Measurements from ENCODE around the gene INTS6L.
"Not testable (repeated sequence)": the region's sequence is repeated elsewhere in the genome, so short reads cannot be mapped to it uniquely, and the experiment has no call there.

The INTS6L gene

DNA sequence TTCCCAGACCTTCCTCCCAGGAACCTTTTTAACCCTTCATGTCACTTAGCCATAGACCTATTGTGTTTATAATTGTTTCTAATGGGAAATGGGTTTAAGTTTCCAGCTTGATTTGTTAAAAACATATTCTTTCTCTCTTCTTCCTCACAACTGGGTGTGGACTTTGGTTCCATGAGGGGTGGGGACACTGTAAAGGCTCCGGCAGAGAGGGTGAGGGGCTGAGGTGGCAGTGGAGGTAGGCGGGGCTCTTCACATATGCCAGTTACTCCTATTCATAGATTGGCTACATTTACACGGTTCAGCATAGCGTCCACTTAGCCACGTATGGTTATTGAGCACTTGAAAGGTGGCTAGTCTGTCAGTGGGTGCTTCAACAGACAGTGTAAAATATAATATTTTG lies 7.8 kb downstream of the INTS6L start:
- DNase-seq, result no peak

DNA sequence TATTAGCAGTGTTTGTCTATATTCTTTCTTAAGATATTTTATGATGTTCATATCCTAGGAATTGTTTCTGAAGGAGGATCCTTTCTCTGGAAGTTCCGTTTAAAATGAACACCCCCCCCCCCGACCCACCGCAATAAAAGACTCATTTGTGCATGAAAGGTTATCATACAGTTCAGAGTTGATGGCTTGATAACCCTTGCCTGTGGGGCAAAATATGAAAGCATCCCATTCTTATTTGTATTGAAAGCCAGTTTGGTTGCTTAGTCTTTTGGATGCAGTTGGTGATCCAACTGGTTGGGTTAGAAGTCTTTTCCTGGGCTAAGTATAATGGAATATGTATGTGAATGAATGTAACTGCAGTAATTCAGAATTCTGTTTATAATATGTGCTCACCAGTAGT lies 8.3 kb downstream of the INTS6L start:
- DNase-seq, result no peak

GRCh38 chrX:135530097-135530496 lies 9.6 kb downstream of the INTS6L start:
- no peak for DNase-seq

DNA sequence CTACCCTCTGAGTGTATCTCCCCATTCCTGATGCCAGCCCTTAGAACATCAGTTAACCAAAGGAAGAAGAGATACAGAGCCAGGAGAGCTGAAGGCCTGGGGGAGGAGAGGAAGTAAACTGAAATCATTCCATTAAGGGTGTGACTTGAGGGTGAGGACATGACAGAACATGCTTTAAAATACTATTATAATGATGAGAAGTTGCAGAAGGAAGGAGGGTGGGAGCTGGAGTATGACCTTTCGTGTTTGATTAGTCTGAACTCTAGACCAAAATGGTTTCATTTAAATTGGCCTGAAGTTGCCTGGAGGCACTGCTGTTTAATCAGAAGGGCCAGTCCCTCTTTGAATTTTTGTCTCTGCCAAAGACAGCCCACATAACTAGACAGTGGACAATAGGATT lies 11.4 kb downstream of the INTS6L start:
- DNase-seq, result no peak

GRCh38 chrX:135535077-135535940 lies 14.8 kb downstream of the INTS6L start:
- peak in 1 of 3 donors; percentile 48 for DNase-seq

DNA sequence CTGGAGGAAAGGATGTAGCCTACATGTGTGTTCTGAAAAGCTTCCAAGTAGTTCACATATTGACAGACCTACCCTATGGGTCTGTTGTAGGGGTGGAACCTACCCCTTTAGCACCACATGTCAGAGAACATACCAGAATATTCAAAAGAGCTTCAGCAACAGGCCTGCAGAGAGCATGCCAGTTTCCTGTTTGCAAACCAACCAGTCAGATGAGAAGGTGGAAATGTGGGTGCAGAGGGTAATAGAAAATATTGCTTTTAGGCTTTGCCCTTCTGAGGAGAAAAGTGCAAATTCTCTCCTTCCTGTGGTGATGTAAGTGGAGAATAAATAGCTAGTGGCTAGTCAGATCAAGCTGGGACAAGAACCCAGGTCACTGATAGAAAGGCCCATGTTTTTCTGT lies 16.4 kb downstream of the INTS6L start:
- DNase-seq, result no peak

DNA sequence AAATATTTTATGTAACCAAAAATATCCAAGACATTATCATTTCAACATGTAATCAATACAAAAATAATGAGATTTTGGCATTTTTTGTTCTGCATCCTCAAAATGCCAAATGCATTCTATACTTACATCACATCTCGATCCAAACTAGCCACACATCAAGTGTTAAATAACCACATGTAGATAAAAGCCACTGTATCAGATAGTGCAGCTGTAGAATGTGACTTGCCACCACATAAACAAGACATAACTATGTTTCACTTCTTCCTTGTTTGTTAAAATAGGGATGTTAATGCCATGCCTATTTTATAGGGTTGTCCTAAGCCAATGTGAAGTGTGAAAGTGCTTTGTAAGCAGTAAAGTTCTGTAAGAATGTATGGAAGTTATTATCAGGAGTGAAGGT lies 20.9 kb downstream of the INTS6L start:
- no peak for DNase-seq

GRCh38 chrX:135543172-135543571 lies 22.7 kb downstream of the INTS6L start:
- DNase-seq, result no peak

- DNase-seq, result peak in 1 of 3 donors; percentile 30
Measured at GRCh38 chrX:135543924-135544323, 23.5 kb downstream of the INTS6L start.

GRCh38 chrX:135544338-135544948 lies 24.0 kb downstream of the INTS6L start:
- DNase-seq, result no peak

DNA sequence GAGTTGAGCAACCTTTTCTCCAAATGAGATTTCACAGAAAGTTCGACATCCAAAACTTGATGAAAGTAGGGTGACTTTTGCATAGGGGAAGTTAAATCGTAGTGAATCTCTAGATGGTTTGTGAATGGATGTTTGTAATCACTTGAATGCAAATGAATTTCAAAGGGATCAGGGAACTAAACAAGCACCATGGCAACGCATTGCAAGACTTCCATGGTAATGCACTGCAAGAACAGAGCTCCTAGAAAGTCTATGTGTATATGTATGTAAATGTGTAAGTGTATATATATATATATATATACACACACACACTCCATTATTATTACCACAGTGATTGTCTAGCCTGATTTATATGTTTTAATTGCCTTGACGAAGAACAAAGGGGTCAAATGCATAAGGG lies 27.3 kb downstream of the INTS6L start:
- no peak for DNase-seq

GRCh38 chrX:135549519-135549918 lies 29.1 kb downstream of the INTS6L start:
- no peak for DNase-seq

- peak in 2 of 3 donors; percentile 54 for DNase-seq
Measured at GRCh38 chrX:135556055-135556454, 35.6 kb downstream of the INTS6L start.

DNA sequence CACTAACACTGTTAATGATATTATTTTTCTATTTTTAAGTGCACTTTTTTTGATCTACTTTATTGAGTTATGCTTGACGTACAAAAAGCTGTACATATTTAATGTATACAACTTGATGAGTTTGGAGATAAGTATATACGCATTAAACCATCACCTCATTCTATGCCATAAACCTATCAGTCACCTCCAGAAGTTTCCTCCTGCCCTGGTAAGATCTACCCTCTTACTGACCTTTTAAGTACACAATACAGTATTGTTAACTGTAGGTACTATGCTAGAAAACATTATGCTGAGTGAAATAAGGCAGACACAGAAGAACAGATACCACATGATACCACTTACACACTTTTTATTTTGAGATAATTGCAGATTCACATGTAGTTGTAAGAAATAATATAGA lies 36.9 kb downstream of the INTS6L start:
- DNase-seq, result no peak

GRCh38 chrX:135572436-135572835 lies 52.0 kb downstream of the INTS6L start:
- peak in 2 of 3 donors; percentile 18 to 20 for DNase-seq

DNA sequence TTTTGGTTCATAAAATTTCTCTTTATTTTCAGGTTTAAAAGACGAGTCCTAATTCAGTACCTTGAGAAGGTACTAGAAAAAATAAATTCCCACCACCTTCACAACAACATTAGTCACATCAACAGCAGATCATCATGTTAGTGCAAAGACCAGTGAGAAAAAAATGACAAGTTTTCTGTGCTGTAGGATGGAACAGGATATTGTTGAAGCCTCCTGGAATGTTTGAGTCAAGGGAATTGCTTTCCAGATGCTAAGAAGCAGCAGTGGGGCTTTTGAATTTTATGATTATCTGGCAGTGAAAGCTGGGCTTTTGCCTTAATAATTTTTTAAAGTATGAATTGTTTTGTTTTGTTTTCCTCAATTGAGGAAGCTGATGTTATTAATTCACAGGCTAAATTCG lies 61.0 kb downstream of the INTS6L start:
- DNase-seq, result no peak

DNA sequence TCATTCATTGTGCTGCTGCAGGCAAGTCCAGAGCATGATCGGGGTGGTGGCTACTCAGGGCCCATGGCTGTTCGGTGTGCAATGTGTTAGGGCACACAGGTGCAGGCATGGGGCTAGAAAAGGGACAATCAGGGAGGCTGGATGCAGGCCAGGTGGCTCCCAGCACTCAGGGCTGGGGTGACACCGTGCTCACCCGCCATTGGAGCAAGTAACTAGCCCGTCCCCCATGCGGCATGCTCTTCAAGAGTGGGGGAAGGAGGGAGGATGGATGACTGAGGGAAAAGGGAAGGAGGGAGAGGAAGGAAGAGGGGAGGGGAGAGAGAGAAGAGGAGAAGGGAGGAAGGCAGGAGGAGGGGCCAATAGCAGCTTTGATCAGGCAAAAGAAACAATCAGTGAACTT lies 64.7 kb downstream of the INTS6L start:
- DNase-seq, result no peak

DNA sequence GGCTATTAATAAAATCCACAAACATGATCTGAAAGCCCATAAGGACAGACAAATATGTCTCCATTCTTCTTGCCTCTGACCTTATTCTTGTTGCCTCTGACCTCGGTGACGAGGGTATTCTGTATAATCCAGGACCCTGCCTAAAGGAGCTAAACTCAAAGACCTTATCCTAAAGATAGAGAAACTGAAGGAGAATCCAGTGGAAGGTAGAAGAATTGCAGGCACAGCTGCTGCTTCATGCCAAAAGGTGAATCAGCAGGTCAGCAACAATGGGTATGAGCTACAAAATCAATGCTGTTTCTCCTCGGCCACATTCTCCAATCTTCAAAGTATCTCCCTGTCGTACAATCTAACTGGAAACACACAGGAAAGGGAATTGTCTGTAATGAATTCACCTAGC lies 71.4 kb downstream of the INTS6L start:
- DNase-seq, result no peak

- DNase-seq, result not testable (repeated sequence)
Measured at GRCh38 chrX:135594049-135594448, 73.6 kb downstream of the INTS6L start.

DNA sequence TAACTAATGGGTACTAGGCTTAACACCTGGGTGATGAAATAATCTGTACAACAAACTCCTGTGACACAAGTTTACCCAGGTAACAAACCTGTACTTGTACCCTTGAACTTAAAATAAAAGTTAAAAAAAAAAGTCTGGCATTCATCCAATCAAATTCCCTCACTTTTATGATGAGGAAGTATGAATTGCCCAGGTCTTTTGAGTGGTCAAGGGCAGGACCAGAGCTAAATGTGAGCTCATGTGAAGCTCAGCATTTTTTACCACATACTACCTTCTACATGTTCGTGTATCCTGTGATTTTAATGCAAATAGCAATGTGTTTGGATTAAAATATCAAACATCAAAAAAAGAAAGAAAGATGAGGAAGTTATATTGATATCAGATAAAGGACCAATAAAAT lies 74.0 kb downstream of the INTS6L start:
- DNase-seq, result not testable (repeated sequence)

- DNase-seq, result no peak
Measured at GRCh38 chrX:135595543-135595942, 75.1 kb downstream of the INTS6L start.

DNA sequence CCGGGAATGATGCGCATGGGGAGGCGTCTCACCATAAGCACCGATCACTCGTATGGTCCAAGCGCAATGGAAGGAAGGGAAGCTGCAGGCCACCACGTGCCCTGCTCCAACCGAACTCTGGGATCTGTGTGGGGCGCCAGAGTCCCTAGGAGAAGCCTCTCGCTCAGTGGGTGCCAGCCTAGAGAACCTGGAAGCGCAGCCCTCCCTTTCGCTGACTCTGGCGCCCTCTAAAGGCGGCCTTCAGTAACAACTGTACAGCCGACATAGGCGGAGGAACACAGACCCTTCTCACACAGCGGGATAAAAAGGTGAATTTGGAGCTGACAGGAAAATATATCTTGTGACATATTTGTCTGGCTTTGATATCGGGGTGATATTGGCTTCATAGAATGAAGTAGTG lies 76.0 kb downstream of the INTS6L start:
- DNase-seq, result peak; percentile 25 to 74 (median 62)

GRCh38 chrX:135605906-135606305 lies 85.4 kb downstream of the INTS6L start:
- DNase-seq, result no peak

DNA sequence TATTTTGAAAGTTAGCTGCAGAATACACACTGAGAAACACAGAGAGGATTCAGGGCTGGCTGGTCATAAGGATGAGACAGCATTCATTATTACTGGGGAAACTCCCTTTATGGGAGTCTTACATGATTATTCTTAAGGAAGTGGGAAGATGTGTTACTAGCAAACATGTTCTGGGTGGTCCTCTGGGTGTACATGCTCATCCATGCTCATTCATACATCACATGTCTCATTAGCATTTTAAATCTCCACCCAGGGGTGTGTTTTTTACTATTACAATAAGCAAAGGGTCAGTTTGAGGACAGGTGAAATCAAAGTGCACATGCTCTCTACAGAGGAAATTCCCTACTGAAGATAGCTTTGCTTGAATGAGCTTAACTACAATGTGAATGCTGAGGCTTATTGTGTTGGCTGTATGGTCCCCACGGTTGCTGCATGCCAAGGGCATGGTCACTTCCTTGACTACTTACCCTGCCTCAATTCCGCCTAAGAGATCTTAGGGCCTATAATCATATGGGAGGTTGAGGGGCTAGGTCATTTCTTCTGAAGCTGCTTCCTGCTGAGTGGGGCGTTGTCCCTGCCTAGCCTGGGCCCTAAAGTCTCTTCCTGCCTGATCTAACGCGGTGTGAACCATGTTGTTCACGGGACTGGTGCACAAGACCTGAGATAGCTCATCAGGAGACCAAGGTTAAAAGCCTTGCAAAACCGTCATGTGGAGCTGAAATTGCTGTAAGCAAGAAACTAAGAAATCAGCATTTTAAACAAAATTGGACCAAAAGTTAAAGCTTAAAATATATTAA lies 104.1 kb downstream of the INTS6L start:
- not testable (repeated sequence) for DNase-seq

Data from suppressor macrophage treated with lipopolysaccharide for 1 hour (primary cell).